Keratinocyte (primary cell): ENCODE results near the gene DUSP6.

Source experiments
- EZH2 ChIP-seq: IDR thresholded peaks from one replicate; pipeline ENCODE4 v1.6.1; 2012; ENCODE audit warnings: inconsistent platforms, mild to moderate bottlenecking, low read length, moderate library complexity
- TF ChIP-seq, protein P1 (sequence below), 3 experiments: IDR thresholded peaks in 1 of 3; conservative IDR thresholded peaks in 1 of 3; optimal IDR thresholded peaks in 1 of 3; 2 replicates in 2 of 3; 3 replicates in 1 of 3; pipeline versions ENCODE3 to v1.5.1; 2011; ENCODE audit warnings: low read length in 3 of 3, mild to moderate bottlenecking in 3 of 3, moderate library complexity in 2 of 3, control low read depth in 1 of 3, inconsistent platforms in 1 of 3; ENCODE audit not compliant: insufficient read depth in 2 of 3; ENCODE audit errors: extremely low read depth in 1 of 3

DNA sequence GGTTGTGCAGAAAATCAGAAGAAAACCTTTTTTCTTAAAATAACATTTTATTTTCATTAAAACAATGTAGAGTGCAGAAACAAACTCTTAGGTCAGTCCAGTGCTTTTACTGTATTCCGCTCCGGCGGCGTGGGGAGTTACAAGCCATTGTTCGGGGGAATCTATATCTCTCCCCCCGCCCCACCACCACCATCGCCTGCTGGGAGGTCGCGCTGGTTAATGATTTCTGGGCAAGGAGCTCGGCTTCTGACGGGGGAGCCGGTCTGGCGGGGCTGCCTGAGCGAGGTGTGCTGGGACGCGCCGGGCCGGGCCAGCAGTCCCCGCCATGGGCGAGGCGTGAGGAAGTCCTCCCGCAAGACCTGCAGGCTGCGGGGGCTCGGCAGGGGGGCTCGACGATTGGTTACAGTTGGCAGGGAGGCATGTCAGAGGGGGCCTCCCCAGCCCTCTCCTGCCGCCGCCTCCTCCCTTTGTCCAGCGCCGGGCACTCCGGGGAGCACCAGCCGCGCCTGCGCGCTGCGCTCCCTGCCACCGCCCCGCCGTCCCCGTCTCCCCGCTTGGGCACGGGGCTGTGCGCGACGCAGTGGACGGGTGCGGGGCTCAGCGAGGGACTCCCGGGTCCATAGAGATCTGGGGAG, 1.0 kb upstream of the DUSP6 start:
- TF ChIP-seq, protein P1, sequence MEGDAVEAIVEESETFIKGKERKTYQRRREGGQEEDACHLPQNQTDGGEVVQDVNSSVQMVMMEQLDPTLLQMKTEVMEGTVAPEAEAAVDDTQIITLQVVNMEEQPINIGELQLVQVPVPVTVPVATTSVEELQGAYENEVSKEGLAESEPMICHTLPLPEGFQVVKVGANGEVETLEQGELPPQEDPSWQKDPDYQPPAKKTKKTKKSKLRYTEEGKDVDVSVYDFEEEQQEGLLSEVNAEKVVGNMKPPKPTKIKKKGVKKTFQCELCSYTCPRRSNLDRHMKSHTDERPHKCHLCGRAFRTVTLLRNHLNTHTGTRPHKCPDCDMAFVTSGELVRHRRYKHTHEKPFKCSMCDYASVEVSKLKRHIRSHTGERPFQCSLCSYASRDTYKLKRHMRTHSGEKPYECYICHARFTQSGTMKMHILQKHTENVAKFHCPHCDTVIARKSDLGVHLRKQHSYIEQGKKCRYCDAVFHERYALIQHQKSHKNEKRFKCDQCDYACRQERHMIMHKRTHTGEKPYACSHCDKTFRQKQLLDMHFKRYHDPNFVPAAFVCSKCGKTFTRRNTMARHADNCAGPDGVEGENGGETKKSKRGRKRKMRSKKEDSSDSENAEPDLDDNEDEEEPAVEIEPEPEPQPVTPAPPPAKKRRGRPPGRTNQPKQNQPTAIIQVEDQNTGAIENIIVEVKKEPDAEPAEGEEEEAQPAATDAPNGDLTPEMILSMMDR (optimal IDR thresholded peaks at IDR 0.05 in 1 of 3, IDR thresholded peaks at IDR 0.05 in 1 of 3, conservative IDR thresholded peaks at IDR 0.05 in 1 of 3; ENCODE audit: extremely low read depth in 1 of 3, insufficient read depth in 2 of 3, low read length in 3 of 3) = no peak
- no peak for TF ChIP-seq EZH2
